Neural cell (in vitro differentiated cells): Measurements from ENCODE around the gene NCOA3. TPM values are rescaled to one million over a fixed set of nuclear protein-coding genes. Genes with fewer than 3 reads are reported as not detected.

Experiments
- H2AFZ ChIP-seq: fragments of 200-600, 300-800 bp; sonication (generic), shearing (Covaris generic); 2 replicates; pipeline ENCODE4 v1.6.0; 2014; ENCODE audit warnings: low read depth, mild to moderate bottlenecking, antibody characterized with exemption, low read length, moderate library complexity
- H3F3A ChIP-seq: fragments of 200-600 bp; shearing (Covaris generic); 2 replicates; pipeline ENCODE4 v1.6.1; 2016; ENCODE audit warnings: mild to moderate bottlenecking, moderate library complexity, mixed read lengths, antibody characterized with exemption, low read length; ENCODE audit not compliant: insufficient read depth, poor library complexity, severe bottlenecking
- H3K27ac ChIP-seq: fragments of 200-600, 300-800 bp; sonication (generic), shearing (Covaris generic); 2 replicates; pipeline ENCODE4 v1.5.1; 2014; ENCODE audit warnings: mild to moderate bottlenecking, low read length, moderate library complexity
- H3K27me3 ChIP-seq: fragments of 300-800, 200-600 bp; sonication (generic), shearing (Covaris generic); 2 replicates; pipeline ENCODE4 v1.6.0; 2014; ENCODE audit warnings: mild to moderate bottlenecking, low read depth, low read length, moderate library complexity; ENCODE audit not compliant: insufficient read depth
- H3K36me3 ChIP-seq: fragments of 300-800, 200-600 bp; sonication (generic), shearing (Covaris generic); 2 replicates; pipeline ENCODE4 v1.5.1; 2014; ENCODE audit warnings: mild to moderate bottlenecking, antibody characterized with exemption, low read length, moderate library complexity; ENCODE audit not compliant: insufficient read depth
- H3K4me2 ChIP-seq: fragments of 300-800, 200-600 bp; sonication (generic), shearing (Covaris generic); 2 replicates; pipeline ENCODE4 v1.6.0; 2014; ENCODE audit warnings: mild to moderate bottlenecking, low read length
- H3K4me3 ChIP-seq: fragments of 300-800, 200-600 bp; sonication (generic), shearing (Covaris generic); 2 replicates; pipeline ENCODE4 v1.5.1; 2014; ENCODE audit warnings: mild to moderate bottlenecking, low read length, moderate library complexity
- H3K79me2 ChIP-seq: fragments of 200-600 bp; shearing (Covaris generic); replicated peaks from 2 replicates; pipeline ENCODE4 v1.6.0; 2014; ENCODE audit warnings: mild to moderate bottlenecking, low read length, moderate library complexity; ENCODE audit not compliant: insufficient read depth
- H3K9ac ChIP-seq: fragments of 300-800, 200-600 bp; sonication (generic), shearing (Covaris generic); 2 replicates; pipeline ENCODE4 v1.6.1; 2016; ENCODE audit warnings: mild to moderate bottlenecking, low read length, mixed read lengths
- H3K9me2 ChIP-seq: fragments of 200-600 bp; shearing (Covaris generic); 2 replicates; pipeline ENCODE4 v1.6.1; 2016; ENCODE audit warnings: mild to moderate bottlenecking, low read length, mixed read lengths; ENCODE audit not compliant: insufficient read depth
- H3K9me3 ChIP-seq: fragments of 200-600, 300-800 bp; sonication (generic), shearing (Covaris generic); 2 replicates; pipeline ENCODE4 v1.6.1; 2016; ENCODE audit warnings: mild to moderate bottlenecking, mixed run types, low read length, moderate library complexity, mixed read lengths
- H4K20me1 ChIP-seq: fragments of 200-600 bp; shearing (Covaris generic); 2 replicates; pipeline ENCODE4 v1.6.1; 2016; ENCODE audit warnings: mild to moderate bottlenecking, mixed run types; ENCODE audit not compliant: insufficient read depth
- CTCF ChIP-seq: fragments of 450-650 bp; IDR thresholded peaks from 2 replicates; pipeline ENCODE4 v1.5.1; 2014; ENCODE audit warnings: antibody characterized with exemption, mild to moderate bottlenecking, moderate library complexity; ENCODE audit not compliant: poor library complexity, severe bottlenecking
- EP300 ChIP-seq: fragments of 450-650 bp; conservative IDR thresholded peaks from 2 replicates; pipeline ENCODE4 v1.6.1; 2014; ENCODE audit warnings: antibody characterized with exemption, mild to moderate bottlenecking, moderate library complexity; ENCODE audit not compliant: poor library complexity, severe bottlenecking
- EZH2 ChIP-seq: fragments of 200-600, 300-800 bp; shearing (Covaris generic), sonication (generic); IDR thresholded peaks from 2 replicates; pipeline ENCODE4 v1.6.1; 2014; ENCODE audit warnings: antibody characterized with exemption, low read length, borderline replicate concordance, mild to moderate bottlenecking; ENCODE audit not compliant: insufficient read depth, poor library complexity, severe bottlenecking
- MXI1 ChIP-seq: fragments of 450-650 bp; conservative IDR thresholded peaks from 2 replicates; pipeline ENCODE4 v1.6.1; 2014; ENCODE audit warnings: antibody characterized with exemption, mild to moderate bottlenecking; ENCODE audit not compliant: poor library complexity, severe bottlenecking
- POLR2AphosphoS5 ChIP-seq: IDR thresholded peaks from 2 replicates; pipeline ENCODE4 v1.6.1; 2012
- RAD21 ChIP-seq: fragments of 450-650 bp; conservative IDR thresholded peaks from 2 replicates; pipeline ENCODE4 v1.6.1; 2014; ENCODE audit warnings: antibody characterized with exemption, mild to moderate bottlenecking, moderate library complexity
- REST ChIP-seq: IDR thresholded peaks from 2 replicates; pipeline ENCODE4 v1.6.1; 2012; ENCODE audit warnings: borderline replicate concordance
- SMC3 ChIP-seq: fragments of 450-650 bp; conservative IDR thresholded peaks from 2 replicates; pipeline ENCODE4 v1.6.1; 2014; ENCODE audit warnings: antibody characterized with exemption, mild to moderate bottlenecking, moderate library complexity; ENCODE audit not compliant: poor library complexity
- TAF1 ChIP-seq: IDR thresholded peaks from 2 replicates; pipeline ENCODE4 v1.6.1; 2012; ENCODE audit warnings: low read depth
- polyA plus RNA-seq: library from polyadenylated mRNA; depleted of rRNA; stranded (reverse); fragments of >200 nt; gene quantifications from 2 replicates; pipeline ENCODE4 v1.2.3, GENCODE V29; 2014

NCOA3 gene
- polyA plus RNA-seq, 1 donor from 2014 or later = 14.2 TPM

- Histone ChIP-seq H3K27ac (no peak overlapping the region), H3K9ac (no peak overlapping the region), H3K4me3 (no peak overlapping the region), H3K9me2 (no peaks in the 10 kb centered on the region), H2AFZ (no peak overlapping the region), H3K9me3 (no peaks in the 10 kb centered on the region), H3K36me3 (no peaks in the 10 kb centered on the region), H3F3A (no peaks in the 10 kb centered on the region), H3K79me2 (no peaks in the 10 kb centered on the region), H4K20me1 (no peaks in the 10 kb centered on the region), H3K27me3 (no peaks in the 10 kb centered on the region), H3K4me2 (no peak overlapping the region)
- TF ChIP-seq POLR2AphosphoS5 (no peak), TAF1 (no peak), EP300 (no peak), REST (no peak), SMC3 (no peak), MXI1 (no peak), EZH2 (no peak), CTCF (no peak), RAD21 (no peak)
These were observed 153.9 kb downstream of the NCOA3 start for GRCh38 chr20:47655635-47656034.

- TF ChIP-seq SMC3 = no peak
- TF ChIP-seq MXI1 = no peak
- no peak for TF ChIP-seq POLR2AphosphoS5
- no peak for TF ChIP-seq CTCF
- TF ChIP-seq RAD21 = no peak
- TF ChIP-seq EZH2 = no peak
- Histone ChIP-seq H3K9me3 (no peaks in the 10 kb centered on the region), H3K27ac (no peak overlapping the region), H3K9ac (no peak overlapping the region), H2AFZ (no peak overlapping the region), H3K4me2 (no peak overlapping the region), H3K27me3 (no peaks in the 10 kb centered on the region), H4K20me1 (no peaks in the 10 kb centered on the region), H3K4me3 (no peak overlapping the region), H3K9me2 (no peaks in the 10 kb centered on the region), H3K79me2 (no peaks in the 10 kb centered on the region), H3F3A (no peaks in the 10 kb centered on the region), H3K36me3 (no peaks in the 10 kb centered on the region)
These were observed 154.6 kb downstream of the NCOA3 start for GRCh38 chr20:47656318-47656717.
